ENCODE results near the gene TCF4.

TCF4 gene

GRCh38 chr18:55430026-55430425, 158.0 kb downstream of the TCF4 start:
- no peak for DNase-seq

GRCh38 chr18:55427951-55428350, 160.0 kb downstream of the TCF4 start:
- DNase-seq = no peak

- DNase-seq = no peak
These were observed 162.3 kb downstream of the TCF4 start for GRCh38 chr18:55425698-55426097.

GRCh38 chr18:55422456-55423180, 165.4 kb downstream of the TCF4 start:
- no peak for DNase-seq

GRCh38 chr18:55421615-55422419, 166.2 kb downstream of the TCF4 start:
- DNase-seq = no peak

GRCh38 chr18:55421308-55421614, 166.7 kb downstream of the TCF4 start:
- no peak for DNase-seq

- no peak for DNase-seq
These were observed 167.2 kb downstream of the TCF4 start for GRCh38 chr18:55420665-55421307.

GRCh38 chr18:55419947-55420664, 167.9 kb downstream of the TCF4 start:
- DNase-seq = no peak

GRCh38 chr18:55419132-55419946, 168.7 kb downstream of the TCF4 start:
- no peak for DNase-seq

GRCh38 chr18:55418439-55418838, 169.6 kb downstream of the TCF4 start:
- DNase-seq = no peak

- no peak for DNase-seq
These were observed 171.2 kb downstream of the TCF4 start for GRCh38 chr18:55416791-55417190.

GRCh38 chr18:55415258-55415871, 172.6 kb downstream of the TCF4 start:
- peak; percentile 56 for DNase-seq

GRCh38 chr18:55414475-55414874, 173.5 kb downstream of the TCF4 start:
- no peak for DNase-seq

- DNase-seq = no peak
These were observed 174.5 kb downstream of the TCF4 start for GRCh38 chr18:55413474-55413873.

GRCh38 chr18:55407774-55408535, 180.0 kb downstream of the TCF4 start:
- no peak for DNase-seq

- DNase-seq = no peak
These were observed 180.8 kb downstream of the TCF4 start for GRCh38 chr18:55407191-55407590.

GRCh38 chr18:55406451-55406991, 181.5 kb downstream of the TCF4 start:
- no peak for DNase-seq

- no peak for DNase-seq
These were observed 182.0 kb downstream of the TCF4 start for GRCh38 chr18:55405893-55406406.

GRCh38 chr18:55405475-55405874, 182.5 kb downstream of the TCF4 start:
- no peak for DNase-seq

GRCh38 chr18:55404832-55405465, 183.0 kb downstream of the TCF4 start:
- no peak for DNase-seq
